Cardiac muscle cell (in vitro differentiated cells and primary cell): ENCODE measurements around the gene AQP12B. TPM values are rescaled to one million over a fixed set of nuclear protein-coding genes. Genes with fewer than 3 reads are reported as not detected.

ENCODE experiments used
- DNase-seq, 2 donors: peaks; one replicate each; pipeline versions ENCODE4 v3.0.0 to v3.0.0-alpha.2; 2010 to 2017; ENCODE audit warnings: low read depth in 1 of 2, low spot score in 1 of 2
- H3K27ac ChIP-seq: fragments of 200-600 bp; sonication (generic); 2 replicates; pipeline ENCODE4 v1.5.1; 2016
- H3K27me3 ChIP-seq: fragments of 200-600 bp; sonication (generic); 2 replicates; pipeline ENCODE4 v1.6.0; 2016; ENCODE audit warnings: control low read depth
- H3K36me3 ChIP-seq: fragments of 200-600 bp; sonication (generic); 2 replicates; pipeline ENCODE4 v1.5.1; 2016; ENCODE audit warnings: control low read depth
- H3K4me1 ChIP-seq: fragments of 200-600 bp; sonication (generic); 2 replicates; pipeline ENCODE4 v1.8.1; 2017; ENCODE audit warnings: low read depth, mild to moderate bottlenecking, mixed run types
- H3K4me3 ChIP-seq: fragments of 200-600 bp; sonication (generic); 2 replicates; pipeline ENCODE4 v1.5.1; 2016; ENCODE audit warnings: mild to moderate bottlenecking
- H3K9me3 ChIP-seq: fragments of 200-600 bp; sonication (generic); 2 replicates; pipeline ENCODE4 v1.5.1; 2017; ENCODE audit warnings: low read depth, mild to moderate bottlenecking, control low read depth
- polyA plus RNA-seq: library from polyadenylated mRNA; unstranded; fragments of >200 nt; fragmentation: Nextera tagmentation; extraction: Ambion mirVana; gene quantifications from 2 replicates; pipeline ENCODE4 v1.2.1, GENCODE V29; 2016
- total RNA-seq: library from RNA; depleted of rRNA; stranded (reverse); fragments of >200 nt; gene quantifications from 2 replicates; pipeline ENCODE4 v1.2.3, GENCODE V29; 2016
- TF ChIP-seq, protein P1 (sequence below): IDR thresholded peaks from 2 replicates; pipeline ENCODE4 v1.5.1; 2012; ENCODE audit warnings: low read depth, mild to moderate bottlenecking, low read length

Gene AQP12B
- total and polyA plus RNA-seq, 2 experiments from 2014 or later: not detected

DNA sequence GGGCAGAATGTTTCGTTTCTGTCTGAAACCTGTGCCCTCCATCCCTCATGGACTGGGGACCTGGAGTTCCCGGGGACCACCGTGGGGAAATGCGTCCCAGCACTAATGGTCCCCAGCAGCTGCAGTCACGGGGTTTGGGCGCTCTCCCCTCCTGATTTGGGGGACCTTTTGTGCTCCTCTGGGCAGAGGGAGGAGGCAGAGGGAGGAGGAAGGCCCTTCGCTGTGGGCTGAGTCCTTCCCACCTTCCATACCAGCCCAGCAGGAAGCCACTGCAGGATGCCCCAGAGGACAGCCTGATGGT lies 54.2 kb downstream of the AQP12B start:
- H3K4me3 ChIP-seq: no peak overlapping the region
- DNase-seq: no peak
- no peaks in the 10 kb centered on the region for H3K36me3 ChIP-seq
- H3K9me3 ChIP-seq: no peaks in the 10 kb centered on the region
- no peaks in the 10 kb centered on the region for H3K27me3 ChIP-seq
- H3K4me1 ChIP-seq: no peaks in the 10 kb centered on the region
- TF ChIP-seq, protein P1, sequence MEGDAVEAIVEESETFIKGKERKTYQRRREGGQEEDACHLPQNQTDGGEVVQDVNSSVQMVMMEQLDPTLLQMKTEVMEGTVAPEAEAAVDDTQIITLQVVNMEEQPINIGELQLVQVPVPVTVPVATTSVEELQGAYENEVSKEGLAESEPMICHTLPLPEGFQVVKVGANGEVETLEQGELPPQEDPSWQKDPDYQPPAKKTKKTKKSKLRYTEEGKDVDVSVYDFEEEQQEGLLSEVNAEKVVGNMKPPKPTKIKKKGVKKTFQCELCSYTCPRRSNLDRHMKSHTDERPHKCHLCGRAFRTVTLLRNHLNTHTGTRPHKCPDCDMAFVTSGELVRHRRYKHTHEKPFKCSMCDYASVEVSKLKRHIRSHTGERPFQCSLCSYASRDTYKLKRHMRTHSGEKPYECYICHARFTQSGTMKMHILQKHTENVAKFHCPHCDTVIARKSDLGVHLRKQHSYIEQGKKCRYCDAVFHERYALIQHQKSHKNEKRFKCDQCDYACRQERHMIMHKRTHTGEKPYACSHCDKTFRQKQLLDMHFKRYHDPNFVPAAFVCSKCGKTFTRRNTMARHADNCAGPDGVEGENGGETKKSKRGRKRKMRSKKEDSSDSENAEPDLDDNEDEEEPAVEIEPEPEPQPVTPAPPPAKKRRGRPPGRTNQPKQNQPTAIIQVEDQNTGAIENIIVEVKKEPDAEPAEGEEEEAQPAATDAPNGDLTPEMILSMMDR: no peak
- H3K27ac ChIP-seq: no peak overlapping the region

- no peak for DNase-seq
- Histone ChIP-seq H3K4me1 (no peaks in the 10 kb centered on the region), H3K36me3 (no peaks in the 10 kb centered on the region), H3K9me3 (no peaks in the 10 kb centered on the region), H3K4me3 (no peak overlapping the region), H3K27me3 (no peaks in the 10 kb centered on the region), H3K27ac (no peak overlapping the region)
- TF ChIP-seq, protein P1: no peak
Measured at GRCh38 chr2:240627736-240628506, 54.8 kb downstream of the AQP12B start.

GRCh38 chr2:240626531-240627300 lies 56.0 kb downstream of the AQP12B start:
- Histone ChIP-seq H3K4me3 (no peak overlapping the region), H3K9me3 (no peaks in the 10 kb centered on the region), H3K4me1 (no peaks in the 10 kb centered on the region), H3K27me3 (no peaks in the 10 kb centered on the region), H3K36me3 (no peaks in the 10 kb centered on the region), H3K27ac (no peak overlapping the region)
- DNase-seq: peak in 1 of 2 donors; percentile 5
- TF ChIP-seq, protein P1: no peak

Other genes starting within 250 kb of the AQP12B start
- gene GPC1, start 247.2 kb downstream of the AQP12B start, total RNA-seq: 75.1 and 80.9 TPM in 2 replicates
- 57.8 and 60.4 TPM in 2 replicates for gene GPC1, start 247.2 kb downstream of the AQP12B start, polyA plus RNA-seq
- gene ANKMY1, start 124.9 kb downstream of the AQP12B start, total RNA-seq: 6.9 and 10.8 TPM in 2 replicates
- 7.6 and 10.1 TPM in 2 replicates for gene ANKMY1, start 124.9 kb downstream of the AQP12B start, polyA plus RNA-seq
- gene DUSP28, start 122.5 kb downstream of the AQP12B start, total RNA-seq: 10.2 and 29.2 TPM in 2 replicates
- gene DUSP28, start 122.5 kb downstream of the AQP12B start, polyA plus RNA-seq: 22.1 and 24.9 TPM in 2 replicates
- gene RNPEPL1, start 114.4 kb downstream of the AQP12B start, total RNA-seq: 43.5 and 49.0 TPM in 2 replicates
- gene RNPEPL1, start 114.4 kb downstream of the AQP12B start, polyA plus RNA-seq: 59.7 and 61.2 TPM in 2 replicates
- 60.8 and 61.6 TPM in 2 replicates for gene CAPN10, start 96.2 kb downstream of the AQP12B start, total RNA-seq
- 57.9 and 62.8 TPM in 2 replicates for gene CAPN10, start 96.2 kb downstream of the AQP12B start, polyA plus RNA-seq
- 0.70 and 5.1 TPM in 2 replicates for gene GPR35, start 57.4 kb downstream of the AQP12B start, total RNA-seq
- gene GPR35, start 57.4 kb downstream of the AQP12B start, polyA plus RNA-seq: 0.40 and 1.9 TPM in 2 replicates
- not detected in 2 replicates for gene AQP12A, start 9.0 kb upstream of the AQP12B start, total RNA-seq
- 0.50 TPM in 1 of 2 replicates, not detected in the other for gene AQP12A, start 9.0 kb upstream of the AQP12B start, polyA plus RNA-seq
- 8.0 and 14.1 TPM in 2 replicates for gene KIF1A, start 137.3 kb upstream of the AQP12B start, total RNA-seq
- 4.3 and 6.3 TPM in 2 replicates for gene KIF1A, start 137.3 kb upstream of the AQP12B start, polyA plus RNA-seq
- 0.06 and 0.67 TPM in 2 replicates for gene AGXT, start 185.9 kb upstream of the AQP12B start, total RNA-seq
- gene AGXT, start 185.9 kb upstream of the AQP12B start, polyA plus RNA-seq: 0.75 and 0.99 TPM in 2 replicates
- gene MAB21L4, start 213.3 kb upstream of the AQP12B start, total RNA-seq: 0.07 TPM in 1 of 2 replicates, not detected in the other
- gene MAB21L4, start 213.3 kb upstream of the AQP12B start, polyA plus RNA-seq: not detected in 2 replicates
- not detected in 2 replicates for gene CROCC2, start 223.5 kb upstream of the AQP12B start, total RNA-seq
- not detected in 2 replicates for gene CROCC2, start 223.5 kb upstream of the AQP12B start, polyA plus RNA-seq